ENCODE results near the gene KANK3. TPM values are rescaled to one million over a fixed set of nuclear protein-coding genes. Genes with fewer than 3 reads are reported as not detected.

The KANK3 gene
- total and polyA plus RNA-seq, 9 of the 15 experiments (the other 6 are each of a cell fraction or from before 2014, with no cell fraction given): 0.03 to 0.40 (median 0.08) TPM; not detected in 6

DNA sequence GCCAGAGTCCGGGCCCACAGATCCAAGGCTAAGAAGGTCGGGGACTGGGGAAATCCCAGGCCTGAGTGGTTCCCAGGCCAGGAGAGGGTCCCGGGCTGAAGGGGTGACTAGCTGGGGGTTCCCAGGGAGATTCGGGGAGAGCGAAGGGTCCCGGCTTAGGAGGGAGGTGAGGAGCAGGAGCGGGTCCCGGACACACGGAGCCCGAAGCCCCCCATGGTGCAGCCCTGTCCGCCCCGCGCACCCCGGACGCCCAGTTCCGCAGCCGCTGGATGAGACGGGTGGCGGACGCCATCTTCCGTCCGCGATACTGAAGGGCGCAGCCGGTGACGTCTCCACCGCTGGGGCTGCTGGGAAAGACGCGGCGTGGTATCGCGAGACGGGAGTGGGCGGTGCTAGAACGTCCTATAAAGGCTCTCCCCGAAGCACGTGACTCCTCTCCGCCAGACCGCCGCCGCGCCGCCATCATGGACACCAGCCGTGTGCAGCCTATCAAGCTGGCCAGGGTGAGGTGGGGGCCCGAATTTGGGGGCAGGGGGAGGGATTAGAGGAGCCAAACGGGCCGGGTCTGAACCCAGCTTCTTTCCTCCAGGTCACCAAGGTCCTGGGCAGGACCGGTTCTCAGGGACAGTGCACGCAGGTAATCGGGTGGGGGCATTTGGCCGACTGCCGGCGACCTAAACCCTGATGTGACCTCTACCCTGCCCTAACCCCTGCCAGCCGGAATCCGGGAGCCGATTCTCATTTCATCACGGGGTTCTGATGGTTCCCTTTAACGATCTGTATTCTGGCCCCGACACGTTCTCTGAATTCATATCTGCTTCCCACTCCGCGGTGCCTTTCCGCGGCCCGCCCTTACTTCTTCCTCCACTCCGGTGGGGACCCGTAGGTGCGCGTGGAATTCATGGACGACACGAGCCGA lies 21.7 kb downstream of the KANK3 start, which contains the start of the genes NDUFA7 and RPS28 (continued):
- TF ChIP-seq EHMT2 (IDR thresholded peaks at IDR 0.05) (no peak), BRD9 (IDR thresholded peaks at IDR 0.05; ENCODE audit: low read depth, partially characterized antibody) (peak; percentile 12), SMARCA4 (IDR thresholded peaks at IDR 0.05) (no peak; the same call in 1 of the 2 replicates), RNF2 (IDR thresholded peaks at IDR 0.05) (peak; percentile 68), ARHGAP35 (IDR thresholded peaks at IDR 0.05; ENCODE audit: partially characterized antibody) (peak; percentile 94), ERF (CRISPR knock-in tag; IDR thresholded peaks at IDR 0.05) (no peak), ZFP91 (CRISPR knock-in tag; IDR thresholded peaks at IDR 0.05) (0 out of 2 replicates have a peak, but pooled peaks have one; percentile 46), RBBP5 (IDR thresholded peaks at IDR 0.05; ENCODE audit: borderline replicate concordance, insufficient read depth, low read length, poor library complexity, severe bottlenecking) (peak; percentile 85), U2AF2 (optimal IDR thresholded peaks at IDR 0.05; ENCODE audit: low read depth, low read length) (no peak), CHD2 (IDR thresholded peaks at IDR 0.05; ENCODE audit: low read depth, low read length) (peak; percentile 98), ZNF324 (CRISPR knock-in tag; IDR thresholded peaks at IDR 0.05) (no peak), ZNF311 (CRISPR knock-in tag; IDR thresholded peaks at IDR 0.05) (no peak), FOXO4 (CRISPR knock-in tag; IDR thresholded peaks at IDR 0.05) (no peak), ZNF79 (CRISPR knock-in tag; IDR thresholded peaks at IDR 0.05; ENCODE audit: low read depth) (no peak), SMARCB1 (IDR thresholded peaks at IDR 0.05; ENCODE audit: insufficient read length, low read depth) (no peak), POLR2A (conservative IDR thresholded peaks at IDR 0.05) (peak; percentile 97), NELFE (IDR thresholded peaks at IDR 0.05; ENCODE audit: insufficient read depth, insufficient read length) (peak; percentile 73), CSDE1 (IDR thresholded peaks at IDR 0.05) (peak in 1 of 2 experiments; percentile 68; a peak in 1 of 4 replicates), ZNF347 (CRISPR knock-in tag; IDR thresholded peaks at IDR 0.05; ENCODE audit: low read depth) (no peak), SFPQ (IDR thresholded peaks at IDR 0.05; ENCODE audit: low read depth, low read length) (no peak), ZNF76 (CRISPR knock-in tag; IDR thresholded peaks at IDR 0.05; ENCODE audit: borderline replicate concordance) (no peak), HDAC3 (IDR thresholded peaks at IDR 0.05; ENCODE audit: borderline replicate concordance, partially characterized antibody) (peak; percentile 37), U2AF1 (optimal IDR thresholded peaks at IDR 0.05; ENCODE audit: low read depth, low read length) (no peak), BHLHE40 (IDR thresholded peaks at IDR 0.05; ENCODE audit: low read length) (peak; percentile 97)
- TF ChIP-seq, protein P1, sequence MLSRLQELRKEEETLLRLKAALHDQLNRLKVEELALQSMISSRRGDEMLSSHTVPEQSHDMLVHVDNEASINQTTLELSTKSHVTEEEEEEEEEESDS (CRISPR knock-in tag; IDR thresholded peaks at IDR 0.05): no peak

Data from K562 (cell line).